Testis (tissue), 2 donors: ENCODE results near the gene ZFYVE26.

Source experiments
- CTCF ChIP-seq, 3 experiments: fragments of 450-650 bp in 2 of 3; fragments of 200-600 bp in 1 of 3; sonication (generic) in 1 of 3; IDR thresholded peaks; one replicate each; pipeline ENCODE4 v1.5.1; 2016 to 2019; ENCODE audit warnings: antibody characterized with exemption in 3 of 3, mild to moderate bottlenecking in 2 of 3, moderate library complexity in 1 of 3
- POLR2A ChIP-seq: fragments of 450-650 bp; IDR thresholded peaks from one replicate; pipeline ENCODE4 v1.6.1; 2017; ENCODE audit warnings: antibody characterized with exemption, mild to moderate bottlenecking, moderate library complexity

DNA sequence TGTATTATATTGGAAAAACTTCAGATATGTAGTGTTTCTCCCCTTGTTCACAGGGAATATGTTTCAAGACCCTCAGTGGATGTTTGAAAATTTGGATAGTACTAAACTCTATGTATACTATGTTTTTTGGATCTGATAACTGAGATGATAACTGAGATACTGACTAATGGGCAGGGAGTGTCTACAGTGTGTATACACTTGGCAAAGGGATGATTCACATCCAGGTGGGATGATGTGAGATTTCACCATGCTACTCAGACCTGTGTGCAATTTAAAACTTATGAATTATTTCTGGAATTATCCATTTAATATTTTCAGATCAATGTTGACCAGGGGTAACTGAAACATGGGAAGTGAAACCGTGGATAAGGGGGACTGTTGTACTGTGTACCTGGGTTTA lies 17.0 kb upstream of the ZFYVE26 start:
- TF ChIP-seq POLR2A (no peak), CTCF (IDR thresholded peaks at IDR 0.05) (no peak)
